Endodermal cell (in vitro differentiated cells): Measurements from ENCODE around the gene AADACL2. TPM values are rescaled to one million over a fixed set of nuclear protein-coding genes. Genes with fewer than 3 reads are reported as not detected.

Experiments used
- DNase-seq: peaks from one replicate; pipeline ENCODE4 v3.0.0-alpha.2; 2017
- H3K27ac ChIP-seq: 2 replicates; pipeline ENCODE4 v1.5.1; 2013; ENCODE audit warnings: mild to moderate bottlenecking, low read depth, low read length, moderate library complexity
- H3K27me3 ChIP-seq: 2 replicates; pipeline ENCODE4 v1.6.1; 2013; ENCODE audit warnings: mild to moderate bottlenecking, low read length, moderate library complexity; ENCODE audit not compliant: insufficient read depth, control insufficient read depth, poor library complexity, severe bottlenecking
- H3K36me3 ChIP-seq: 2 replicates; pipeline ENCODE4 v1.7.0; 2013; ENCODE audit warnings: mild to moderate bottlenecking, low read length, moderate library complexity; ENCODE audit not compliant: control insufficient read depth, insufficient read depth
- H3K4me1 ChIP-seq: one replicate; pipeline ENCODE4 v1.7.0; 2013; ENCODE audit warnings: low read length; ENCODE audit not compliant: control insufficient read depth, insufficient read depth
- H3K4me3 ChIP-seq: 2 replicates; pipeline ENCODE4 v1.5.1; 2013; ENCODE audit warnings: mild to moderate bottlenecking, low read length, moderate library complexity
- H3K9ac ChIP-seq: 2 replicates; pipeline ENCODE4 v1.6.1; 2013; ENCODE audit warnings: mild to moderate bottlenecking, low read length, moderate library complexity; ENCODE audit not compliant: poor library complexity, severe bottlenecking; ENCODE audit errors: extremely low read depth
- H3K9me3 ChIP-seq: 2 replicates; pipeline ENCODE4 v1.6.1; 2013; ENCODE audit warnings: mild to moderate bottlenecking, low read length, moderate library complexity; ENCODE audit not compliant: control insufficient read depth
- H3K27ac Mint-ChIP-seq: 2 replicates; pipeline ENCODE4 v1.8.0; 2020; ENCODE audit warnings: mixed read lengths
- H3K27me3 Mint-ChIP-seq: 2 replicates; pipeline ENCODE4 v1.8.0; 2021; ENCODE audit warnings: mild to moderate bottlenecking, mixed read lengths; ENCODE audit not compliant: insufficient read depth
- H3K36me3 Mint-ChIP-seq: 2 replicates; pipeline ENCODE4 v1.8.0; 2020; ENCODE audit warnings: low read depth, mixed read lengths
- H3K4me1 Mint-ChIP-seq: 2 replicates; pipeline ENCODE4 v1.8.0; 2020; ENCODE audit warnings: mixed read lengths
- H3K4me3 Mint-ChIP-seq: 2 replicates; pipeline ENCODE4 v1.8.0; 2020; ENCODE audit warnings: mild to moderate bottlenecking, moderate library complexity, mixed read lengths
- H3K9me3 Mint-ChIP-seq: 2 replicates; pipeline ENCODE4 v1.8.0; 2020; ENCODE audit warnings: mild to moderate bottlenecking, mixed read lengths
- CTCF ChIP-seq: fragments of 200-600 bp; sonication (generic); conservative IDR thresholded peaks from 2 replicates; pipeline ENCODE4 v1.5.0; 2021; ENCODE audit warnings: antibody characterized with exemption, mild to moderate bottlenecking
- WGBS, 2 experiments: methylation state at CpG; one replicate each; pipeline versions ENCODE4 v1.1.5 to v1.1.7; 2013; ENCODE audit warnings: missing lambda C conversion rate in 2 of 2, mixed read lengths in 1 of 2; ENCODE audit not compliant: insufficient coverage in 1 of 2, insufficient read length in 1 of 2; 5-methylcytosine and 5-hydroxymethylcytosine counted together
- total RNA-seq, 2 donors: library from RNA; stranded (reverse); fragmentation: NEBNext Ultra II Directional in 1 of 2; extraction: Animal tissue kit (Norgen Biotek cat#: 25700) in 1 of 2; gene quantifications; 2 replicates in 1 of 2; 3 replicates in 1 of 2; pipeline ENCODE4 v1.2.1, GENCODE V29; 2021

The AADACL2 gene
- total RNA-seq, 2 donors from 2014 or later: not detected

GRCh38 chr3:151772825-151773480 is 39.2 kb downstream of the AADACL2 start:
- H3K9me3 Mint-ChIP-seq: no peaks in the 10 kb centered on the region
- DNase-seq: no peak
- peaks cover 11% of the 10 kb centered on the region for H3K4me1 Mint-ChIP-seq
- no peaks in the 10 kb centered on the region for H3K9me3 ChIP-seq
- H3K9ac ChIP-seq: no peak overlapping the region
- H3K4me3 Mint-ChIP-seq: no peak overlapping the region
- no peaks in the 10 kb centered on the region for H3K27me3 ChIP-seq
- TF ChIP-seq CTCF: no peak
- no peaks in the 10 kb centered on the region for H3K36me3 Mint-ChIP-seq
- H3K36me3 ChIP-seq: no peaks in the 10 kb centered on the region
- no peaks in the 10 kb centered on the region for H3K4me1 ChIP-seq
- H3K27ac Mint-ChIP-seq: no peak overlapping the region
- H3K4me3 ChIP-seq: no peak overlapping the region
- no peaks in the 10 kb centered on the region for H3K27me3 Mint-ChIP-seq
- WGBS, 2 experiments: 95 to 98% methylated on average over 4 of the region's 4 CpGs
- H3K27ac ChIP-seq: no peak overlapping the region

- Mint-ChIP-seq H3K4me1 (peaks cover 11% of the 10 kb centered on the region), H3K27me3 (no peaks in the 10 kb centered on the region), H3K36me3 (no peaks in the 10 kb centered on the region), H3K9me3 (no peaks in the 10 kb centered on the region), H3K27ac (no peak overlapping the region), H3K4me3 (no peak overlapping the region)
- Histone ChIP-seq H3K4me1 (no peaks in the 10 kb centered on the region), H3K27me3 (no peaks in the 10 kb centered on the region), H3K9me3 (no peaks in the 10 kb centered on the region), H3K9ac (no peak overlapping the region), H3K36me3 (no peaks in the 10 kb centered on the region), H3K4me3 (no peak overlapping the region), H3K27ac (no peak overlapping the region)
- no peak for DNase-seq
- no peak for TF ChIP-seq CTCF
- 85 to 90% methylated on average over 1 of the region's 1 CpG for WGBS, 2 experiments
Measured at GRCh38 chr3:151774235-151774634, 40.5 kb downstream of the AADACL2 start.

GRCh38 chr3:151774910-151775309 is 41.2 kb downstream of the AADACL2 start:
- Histone ChIP-seq H3K27me3 (no peaks in the 10 kb centered on the region), H3K27ac (no peak overlapping the region), H3K36me3 (no peaks in the 10 kb centered on the region), H3K9me3 (no peaks in the 10 kb centered on the region), H3K4me3 (no peak overlapping the region), H3K4me1 (no peaks in the 10 kb centered on the region), H3K9ac (no peak overlapping the region)
- no peaks in the 10 kb centered on the region for H3K36me3 Mint-ChIP-seq
- H3K9me3 Mint-ChIP-seq: no peaks in the 10 kb centered on the region
- no peak for TF ChIP-seq CTCF
- DNase-seq: no peak
- no peak overlapping the region for H3K4me3 Mint-ChIP-seq
- peaks cover 11% of the 10 kb centered on the region for H3K4me1 Mint-ChIP-seq
- no peaks in the 10 kb centered on the region for H3K27me3 Mint-ChIP-seq
- H3K27ac Mint-ChIP-seq: peak overlapping the region; percentile 50
